H1 (cell line): Measurements from ENCODE around the gene RASSF4. TPM values are rescaled to one million over a fixed set of nuclear protein-coding genes. Genes with fewer than 3 reads are reported as not detected.

Experiments
- CTCF ChIA-PET: fragments of 300-600 bp; sonication (Branson Sonifier 250); formaldehyde crosslinking; loops from one replicate; lab custom pipeline; 2021; ENCODE audit not compliant: partially characterized antibody; lab: Charles Lee
- POLR2A ChIA-PET: fragments of 300-600 bp; sonication (Branson Sonifier 250); formaldehyde crosslinking; loops from one replicate; lab custom pipeline; 2021; ENCODE audit warnings: inconsistent platforms; ENCODE audit not compliant: partially characterized antibody; lab: Charles Lee
- DNase-seq, 2 experiments: peaks; one replicate each; pipeline versions ENCODE4 v3.0.0 to v3.0.0-alpha.2; 2010 to 2022; ENCODE audit warnings: low spot score in 2 of 2, low read depth in 1 of 2, mixed read lengths in 1 of 2
- FAIRE-seq: peaks from 2 replicates; lab custom pipeline; 2011; peaks lifted over from hg19 to GRCh38; lab: Jason Lieb, UNC
- H2AFZ ChIP-seq: 2 replicates; pipeline ENCODE4 v1.8.1; 2012; ENCODE audit warnings: low read length, inconsistent platforms
- H2AK5ac ChIP-seq: 2 replicates; pipeline ENCODE4 v1.6.1; 2013; ENCODE audit warnings: low read depth, low read length
- H2BK120ac ChIP-seq: replicated peaks from 2 replicates; pipeline ENCODE3; 2013; ENCODE audit warnings: low read depth, low read length, inconsistent platforms
- H2BK12ac ChIP-seq: 2 replicates; pipeline ENCODE4 v1.6.1; 2013; ENCODE audit warnings: low read depth, low read length
- H2BK15ac ChIP-seq: 2 replicates; pipeline ENCODE4 v1.6.1; 2013; ENCODE audit warnings: low read length
- H2BK20ac ChIP-seq: 2 replicates; pipeline ENCODE4 v1.6.1; 2013; ENCODE audit warnings: low read length
- H2BK5ac ChIP-seq: 2 replicates; pipeline ENCODE4 v1.6.1; 2013; ENCODE audit warnings: low read depth, low read length
- H3K14ac ChIP-seq: 2 replicates; pipeline ENCODE4 v1.6.1; 2013; ENCODE audit warnings: inconsistent platforms; ENCODE audit not compliant: insufficient read length
- H3K18ac ChIP-seq: 2 replicates; pipeline ENCODE4 v1.6.1; 2013; ENCODE audit warnings: low read length; ENCODE audit errors: extremely low read depth
- H3K23ac ChIP-seq: 2 replicates; pipeline ENCODE4 v1.6.1; 2013; ENCODE audit warnings: inconsistent platforms; ENCODE audit not compliant: insufficient read length
- H3K23me2 ChIP-seq: 2 replicates; pipeline ENCODE4 v1.6.1; 2013; ENCODE audit warnings: low read depth, low read length
- H3K27ac ChIP-seq: 2 replicates; pipeline ENCODE4 v1.6.1; 2011; ENCODE audit warnings: low read depth, low read length, inconsistent platforms
- H3K27me3 ChIP-seq, 4 experiments: replicated peaks in 1 of 4; 1 replicate in 1 of 4; 2 replicates in 3 of 4; pipeline versions ENCODE4 v1.6.1 to v1.8.1; 2011 to 2013; ENCODE audit warnings: low read length in 3 of 4, mild to moderate bottlenecking in 3 of 4, inconsistent platforms in 2 of 4, mixed read lengths in 2 of 4, moderate library complexity in 1 of 4; ENCODE audit not compliant: control insufficient read depth in 3 of 4, insufficient read depth in 3 of 4; ENCODE audit errors: extremely low read depth in 1 of 4
- H3K36me3 ChIP-seq, 4 experiments: 2 replicates each; pipeline versions ENCODE4 v1.6.1 to v1.8.1; 2011 to 2013; ENCODE audit warnings: mild to moderate bottlenecking in 4 of 4, low read length in 3 of 4, moderate library complexity in 2 of 4, control low read depth in 1 of 4, inconsistent platforms in 1 of 4; ENCODE audit not compliant: insufficient read depth in 4 of 4, control insufficient read depth in 2 of 4
- H3K4ac ChIP-seq: replicated peaks from 2 replicates; pipeline ENCODE3; 2013; ENCODE audit warnings: low read length, low read depth, mixed read lengths, inconsistent platforms; ENCODE audit not compliant: insufficient read length
- H3K4me1 ChIP-seq, 4 experiments: replicated peaks in 1 of 4; 1 replicate in 1 of 4; 2 replicates in 3 of 4; pipeline versions ENCODE4 v1.6.1 to v1.8.1; 2011 to 2013; ENCODE audit warnings: low read length in 3 of 4, inconsistent platforms in 2 of 4, mixed read lengths in 1 of 4; ENCODE audit not compliant: insufficient read depth in 4 of 4, control insufficient read depth in 3 of 4
- H3K4me2 ChIP-seq, 2 experiments: 2 replicates each; pipeline versions ENCODE4 v1.6.1 to v1.8.1; 2011 to 2013; ENCODE audit warnings: low read depth in 2 of 2, low read length in 2 of 2, control low read depth in 1 of 2, inconsistent platforms in 1 of 2, mild to moderate bottlenecking in 1 of 2; ENCODE audit not compliant: insufficient read depth in 1 of 2
- H3K4me3 ChIP-seq, 4 experiments: fragments of 200-600, 300-600 bp in 1 of 4; sonication (generic), shearing (Covaris generic), sonication (Bioruptor Twin) in 1 of 4; 2 replicates each; pipeline versions ENCODE4 v1.5.1 to v1.8.1; 2011 to 2016; ENCODE audit warnings: low read length in 4 of 4, low read depth in 3 of 4, control low read depth in 2 of 4, inconsistent platforms in 2 of 4, mild to moderate bottlenecking in 2 of 4, mixed read lengths in 1 of 4, moderate library complexity in 1 of 4; ENCODE audit not compliant: insufficient read depth in 2 of 4; ENCODE audit errors: extremely low read depth in 1 of 4
- H3K56ac ChIP-seq: replicated peaks from 2 replicates; pipeline ENCODE3; 2013; ENCODE audit warnings: low read depth, mild to moderate bottlenecking, mixed read lengths, low read length, inconsistent platforms; ENCODE audit not compliant: insufficient read length
- H3K79me1 ChIP-seq: 2 replicates; pipeline ENCODE4 v1.6.1; 2013; ENCODE audit warnings: low read depth, low read length, control low read depth
- H3K79me2 ChIP-seq, 2 experiments: 2 replicates each; pipeline versions ENCODE4 v1.6.1 to v1.8.1; 2012 to 2013; ENCODE audit warnings: low read length in 2 of 2, mild to moderate bottlenecking in 2 of 2, inconsistent platforms in 1 of 2; ENCODE audit not compliant: insufficient read depth in 2 of 2, control insufficient read depth in 1 of 2
- H3K9ac ChIP-seq, 4 experiments: replicated peaks in 1 of 4; 1 replicate in 1 of 4; 2 replicates in 3 of 4; pipeline versions ENCODE4 v1.6.1 to v1.8.1; 2011 to 2013; ENCODE audit warnings: low read depth in 3 of 4, low read length in 3 of 4, control low read depth in 2 of 4, mild to moderate bottlenecking in 2 of 4, moderate library complexity in 2 of 4, inconsistent platforms in 1 of 4; ENCODE audit errors: extremely low read depth in 1 of 4
- H3K9me3 ChIP-seq, 2 experiments: 2 replicates each; pipeline versions ENCODE4 v1.6.1 to v1.8.1; 2012 to 2013; ENCODE audit warnings: mild to moderate bottlenecking in 2 of 2, moderate library complexity in 2 of 2, control low read depth in 1 of 2, inconsistent platforms in 1 of 2, low read depth in 1 of 2, low read length in 1 of 2, mixed read lengths in 1 of 2; ENCODE audit not compliant: insufficient read depth in 2 of 2
- H4K20me1 ChIP-seq, 2 experiments: replicated peaks in 1 of 2; 2 replicates each; pipeline versions ENCODE3 to v1.8.1; 2011 to 2013; ENCODE audit warnings: inconsistent platforms in 2 of 2, low read length in 2 of 2, mild to moderate bottlenecking in 1 of 2; ENCODE audit not compliant: insufficient read depth in 2 of 2, control insufficient read depth in 1 of 2
- H4K5ac ChIP-seq: 2 replicates; pipeline ENCODE4 v1.6.1; 2013; ENCODE audit warnings: low read length, low read depth, mixed read lengths, inconsistent platforms; ENCODE audit not compliant: insufficient read length
- H4K8ac ChIP-seq: 2 replicates; pipeline ENCODE4 v1.8.0; 2013; ENCODE audit warnings: mild to moderate bottlenecking, moderate library complexity, low read length, inconsistent platforms; ENCODE audit not compliant: insufficient read depth; ENCODE audit errors: extremely low read depth
- H4K91ac ChIP-seq: replicated peaks from 2 replicates; pipeline ENCODE3; 2013; ENCODE audit warnings: low read length, mixed read lengths, inconsistent platforms; ENCODE audit not compliant: insufficient read length
- BCL11A ChIP-seq, 2 experiments: IDR thresholded peaks; one replicate each; pipeline ENCODE4 v1.6.1; 2011; ENCODE audit warnings: low read depth in 2 of 2, low read length in 2 of 2, mild to moderate bottlenecking in 2 of 2
- BRCA1 ChIP-seq: IDR thresholded peaks from 2 replicates; pipeline ENCODE4 v1.6.1; 2012; ENCODE audit warnings: low read depth, low read length, improper control_type of control experiment
- EGR1 ChIP-seq: IDR thresholded peaks from 2 replicates; pipeline ENCODE4 v1.6.1; 2011; ENCODE audit warnings: low read depth, low read length, borderline replicate concordance
- EP300 ChIP-seq, 2 experiments: IDR thresholded peaks; 1 replicate in 1 of 2; 2 replicates in 1 of 2; pipeline ENCODE4 v1.6.1; 2011 to 2012; ENCODE audit warnings: low read depth in 2 of 2, low read length in 2 of 2, mild to moderate bottlenecking in 2 of 2, borderline replicate concordance in 1 of 2, inconsistent platforms in 1 of 2, moderate library complexity in 1 of 2
- HDAC6 ChIP-seq: IDR thresholded peaks from one replicate; pipeline ENCODE4 v1.7.1; 2012; ENCODE audit warnings: low read depth, mild to moderate bottlenecking, inconsistent platforms, low read length, moderate library complexity
- JUND ChIP-seq: IDR thresholded peaks from 2 replicates; pipeline ENCODE4 v1.6.1; 2011; ENCODE audit warnings: mild to moderate bottlenecking, improper control_type of control experiment, low read length
- RXRA ChIP-seq: IDR thresholded peaks from 2 replicates; pipeline ENCODE4 v1.6.1; 2011; ENCODE audit warnings: low read depth, mild to moderate bottlenecking, low read length, moderate library complexity; ENCODE audit not compliant: insufficient read depth
- SIX5 ChIP-seq: IDR thresholded peaks from 2 replicates; pipeline ENCODE4 v1.6.1; 2011; ENCODE audit warnings: mild to moderate bottlenecking, low read depth, low read length
- SP4 ChIP-seq: IDR thresholded peaks from 2 replicates; pipeline ENCODE4 v1.6.1; 2012; ENCODE audit warnings: low read length, inconsistent platforms
- SUZ12 ChIP-seq: fragments of 200-600 bp; sonication (generic); IDR thresholded peaks from 2 replicates; pipeline ENCODE4 v1.6.1; 2012; ENCODE audit warnings: mild to moderate bottlenecking, inconsistent platforms, low read length, moderate library complexity, mixed read lengths
- TBP ChIP-seq: IDR thresholded peaks from 2 replicates; pipeline ENCODE4 v1.6.1; 2011; ENCODE audit warnings: low read depth, low read length, improper control_type of control experiment
- TCF12 ChIP-seq: IDR thresholded peaks from 2 replicates; pipeline ENCODE4 v1.6.1; 2011; ENCODE audit warnings: low read depth, mild to moderate bottlenecking, low read length
- TEAD4 ChIP-seq: IDR thresholded peaks from 2 replicates; pipeline ENCODE4 v1.6.1; 2012; ENCODE audit warnings: low read depth, low read length, inconsistent platforms, mixed read lengths
- USF2 ChIP-seq: IDR thresholded peaks from 2 replicates; pipeline ENCODE4 v1.6.1; 2011; ENCODE audit warnings: low read length, improper control_type of control experiment
- WGBS, 2 experiments: shearing (Covaris generic) in 1 of 2; methylation state at CpG; one replicate each; pipeline versions ENCODE4 v1.1.6 to v1.1.7; 2013 to 2015; ENCODE audit warnings: low lambda C conversion rate in 2 of 2, mixed read lengths in 2 of 2, inconsistent platforms in 1 of 2, low coverage in 1 of 2, missing lambda C conversion rate in 1 of 2; ENCODE audit not compliant: insufficient replicate concordance in 2 of 2, insufficient coverage in 1 of 2, insufficient read length in 1 of 2; ENCODE audit errors: extremely low coverage in 1 of 2, missing lambda C conversion rate in 1 of 2; 5-methylcytosine and 5-hydroxymethylcytosine counted together
- polyA plus RNA-seq, 7 experiments: library from polyadenylated mRNA; depleted of rRNA in 3 of 7; stranded (reverse) in 5 of 7; unstranded in 2 of 7; fragments of >200 nt in 5 of 7; fragments of 200-250 nt in 2 of 7; gene quantifications; 1 replicate in 5 of 7; 2 replicates in 1 of 7; 4 replicates in 1 of 7; pipeline versions ENCODE4 v1.2.1 to v1.2.3, GENCODE V29; 2011 to 2013; ENCODE audit warnings: missing spikeins in 2 of 7, mixed read lengths in 2 of 7
- total RNA-seq: library from RNA; stranded (reverse); fragmentation: NEBNext Ultra II Directional; extraction: Animal tissue kit (Norgen Biotek cat#: 25700); gene quantifications from 2 replicates; pipeline ENCODE4 v1.2.1, GENCODE V29; 2021

The RASSF4 gene
- total and polyA plus RNA-seq, 2 of the 8 experiments (the other 6 are each of a cell fraction or from before 2014, with no cell fraction given): 14.3 to 14.5 TPM

DNA sequence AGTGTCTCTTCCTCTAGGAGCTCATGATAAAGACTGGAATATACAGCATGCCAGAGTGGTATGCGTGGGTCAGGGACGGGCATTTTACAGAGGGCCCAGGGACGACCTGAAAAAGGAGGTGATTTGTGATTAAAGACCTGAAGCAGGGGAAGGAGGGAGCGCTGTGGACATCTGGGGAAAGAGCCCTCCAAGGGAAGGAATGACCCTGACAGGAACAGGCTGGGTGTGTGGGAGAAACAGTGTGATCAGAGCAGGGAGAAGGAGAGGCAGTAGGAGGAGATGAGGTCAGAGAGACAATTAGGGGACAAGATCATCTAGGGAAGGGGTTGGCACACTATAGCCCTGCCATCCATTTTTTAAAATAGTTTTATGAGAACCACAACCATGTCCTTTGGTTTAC is 3.4 kb upstream of the RASSF4 start:
- Histone ChIP-seq H4K8ac (no peak overlapping the region), H3K27ac (no peak overlapping the region), H2BK5ac (no peak overlapping the region), H3K36me3 (no peaks in the 10 kb centered on the region), H3K4ac (no peak overlapping the region), H3K23ac (no peak overlapping the region), H2BK20ac (no peak overlapping the region), H2BK120ac (no peak overlapping the region), H2AFZ (no peak overlapping the region), H3K4me3 (no peak overlapping the region), H3K23me2 (peaks cover 8% of the 10 kb centered on the region), H3K4me1 (peaks cover 4 to 18% (median 9%) of the 10 kb centered on the region in 4 experiments), H2BK12ac (no peak overlapping the region), H4K5ac (no peak overlapping the region), H3K56ac (no peak overlapping the region), H4K20me1 (no peaks in the 10 kb centered on the region), H3K27me3 (peaks cover 0 to 7% (median 3%) of the 10 kb centered on the region in 4 experiments; a peak in 4 of 7 replicates), H3K79me1 (no peaks in the 10 kb centered on the region), H3K9ac (no peak overlapping the region), H3K9me3 (no peaks in the 10 kb centered on the region), H3K79me2 (no peaks in the 10 kb centered on the region), H3K14ac (no peak overlapping the region), H2AK5ac (no peak overlapping the region), H2BK15ac (no peak overlapping the region), H3K18ac (no peak overlapping the region), H3K4me2 (no peak overlapping the region), H4K91ac (no peak overlapping the region)
- FAIRE-seq: no peak
- CTCF ChIA-PET: interaction anchor here (0.6 to 13.4 kb wide), 5 partner anchors 9 to 48 kb away, joined by 3 to 143 read pairs (median 6); no protein-coding TSS in a partner anchor
- WGBS, 2 experiments: 92% methylated on average over 4 of the region's 4 CpGs; no CpG with 5 or more reads in 1 of the 2 experiments
- POLR2A ChIA-PET: no interaction called here
- DNase-seq: no peak
- TF ChIP-seq RXRA (no peak), JUND (no peak), USF2 (no peak), SP4 (no peak), EGR1 (no peak), BCL11A (IDR thresholded peaks at IDR 0.05; ENCODE audit: low read depth in 2 of 2, low read length in 2 of 2) (no peak), SUZ12 (no peak), HDAC6 (no peak), BRCA1 (no peak), TEAD4 (no peak), TBP (no peak), TCF12 (no peak), SIX5 (no peak), EP300 (IDR thresholded peaks at IDR 0.05; ENCODE audit: borderline replicate concordance in 1 of 2, low read depth in 2 of 2, low read length in 2 of 2) (no peak)
